Keratinocyte (primary cell): ENCODE data around the gene ATG9A. TPM values are rescaled to one million over a fixed set of nuclear protein-coding genes. Genes with fewer than 3 reads are reported as not detected.

ENCODE experiments used
- DNase-seq: peaks from one replicate; pipeline ENCODE4 v3.0.0-alpha.2; 2011; ENCODE audit warnings: low read depth, missing footprints, low spot score
- FAIRE-seq: peaks from 2 replicates; lab custom pipeline; 2011; peaks lifted over from hg19 to GRCh38; lab: Jason Lieb, UNC
- H2AFZ ChIP-seq: 2 replicates; pipeline ENCODE4 v1.6.0; 2012; ENCODE audit warnings: low read length, control low read depth, inconsistent platforms; ENCODE audit not compliant: control insufficient read depth
- H3K27ac ChIP-seq: 2 replicates; pipeline ENCODE4 v1.5.1; 2011; ENCODE audit warnings: low read length; ENCODE audit not compliant: control insufficient read depth, insufficient read depth
- H3K27me3 ChIP-seq: 3 replicates; pipeline ENCODE4 v1.6.0; 2011; ENCODE audit warnings: low read length; ENCODE audit not compliant: control insufficient read depth, insufficient read depth; ENCODE audit errors: extremely low read depth
- H3K36me3 ChIP-seq, 2 experiments: 2 replicates in 1 of 2; 3 replicates in 1 of 2; pipeline ENCODE4 v1.5.1; 2011; ENCODE audit warnings: low read length in 2 of 2, mild to moderate bottlenecking in 1 of 2; ENCODE audit not compliant: control insufficient read depth in 2 of 2, insufficient read depth in 2 of 2; ENCODE audit errors: extremely low read depth in 1 of 2
- H3K4me1 ChIP-seq: 3 replicates; pipeline ENCODE4 v1.5.1; 2011; ENCODE audit warnings: low read length; ENCODE audit not compliant: control insufficient read depth, insufficient read depth; ENCODE audit errors: extremely low read depth
- H3K4me2 ChIP-seq: 3 replicates; pipeline ENCODE4 v1.6.0; 2011; ENCODE audit warnings: low read depth, low read length; ENCODE audit not compliant: control insufficient read depth, insufficient read depth; ENCODE audit errors: extremely low read depth
- H3K4me3 ChIP-seq, 3 experiments: fragments of 200-600 bp in 1 of 3; sonication (generic) in 1 of 3; 2 replicates in 2 of 3; 3 replicates in 1 of 3; pipeline ENCODE4 v1.5.1; 2011 to 2016; ENCODE audit warnings: low read length in 3 of 3, mild to moderate bottlenecking in 3 of 3, control low read depth in 2 of 3, inconsistent platforms in 1 of 3, low read depth in 1 of 3, mixed read lengths in 1 of 3, mixed run types in 1 of 3, moderate library complexity in 1 of 3; ENCODE audit not compliant: control insufficient read depth in 2 of 3, insufficient read depth in 2 of 3; ENCODE audit errors: extremely low read depth in 1 of 3
- H3K79me2 ChIP-seq: 2 replicates; pipeline ENCODE4 v1.6.0; 2012; ENCODE audit warnings: low read length; ENCODE audit not compliant: control insufficient read depth, insufficient read depth
- H3K9ac ChIP-seq: 3 replicates; pipeline ENCODE4 v1.6.0; 2011; ENCODE audit warnings: low read length; ENCODE audit not compliant: control insufficient read depth, insufficient read depth; ENCODE audit errors: extremely low read depth
- H3K9me1 ChIP-seq: 3 replicates; pipeline ENCODE4 v1.6.0; 2011; ENCODE audit warnings: low read length; ENCODE audit not compliant: control insufficient read depth, insufficient read depth; ENCODE audit errors: extremely low read depth
- H3K9me3 ChIP-seq: 2 replicates; pipeline ENCODE4 v1.5.1; 2012; ENCODE audit warnings: low read depth, low read length; ENCODE audit not compliant: control insufficient read depth
- H4K20me1 ChIP-seq: 3 replicates; pipeline ENCODE4 v1.6.0; 2011; ENCODE audit warnings: low read length; ENCODE audit not compliant: control insufficient read depth, insufficient read depth; ENCODE audit errors: extremely low read depth
- CTCF ChIP-seq, 3 experiments: IDR thresholded peaks in 1 of 3; conservative IDR thresholded peaks in 1 of 3; optimal IDR thresholded peaks in 1 of 3; 2 replicates in 2 of 3; 3 replicates in 1 of 3; pipeline versions ENCODE3 to v1.5.1; 2011; ENCODE audit warnings: low read length in 3 of 3, mild to moderate bottlenecking in 3 of 3, moderate library complexity in 2 of 3, control low read depth in 1 of 3, inconsistent platforms in 1 of 3; ENCODE audit not compliant: insufficient read depth in 2 of 3; ENCODE audit errors: extremely low read depth in 1 of 3
- EZH2 ChIP-seq: IDR thresholded peaks from one replicate; pipeline ENCODE4 v1.6.1; 2012; ENCODE audit warnings: inconsistent platforms, mild to moderate bottlenecking, low read length, moderate library complexity
- dilution Hi-C: fragments of 300-500 bp; cut with MboI; formaldehyde crosslinking; loops from one replicate; pipeline ENCODE4 v1.7.0; 2020; ENCODE audit warnings: low sequenced_read_pairs; ENCODE audit not compliant: extremely low pct_ligation_motif_present
- polyA plus RNA-seq, 5 experiments: library from polyadenylated mRNA; depleted of rRNA in 3 of 5; stranded (reverse) in 3 of 5; stranded (forward) in 1 of 5; unstranded in 1 of 5; fragments of >200 nt; gene quantifications; 1 replicate in 1 of 5; 2 replicates in 3 of 5; 3 replicates in 1 of 5; pipeline versions ENCODE4 v1.2.1 to v1.2.3, GENCODE V29; 2011 to 2012; ENCODE audit warnings: missing spikeins in 2 of 5, low read depth in 1 of 5, low replicate concordance in 1 of 5

The ATG9A gene
- polyA plus RNA-seq, 1 donor (not counting 4 experiments of a cell fraction or from before 2014, with no cell fraction given): 58.8 TPM

GRCh38 chr2:219268294-219268693 is 38.9 kb upstream of the ATG9A start:
- DNase-seq: no peak
- H3K27me3 ChIP-seq: no peaks in the 10 kb centered on the region
- H2AFZ ChIP-seq: no peak overlapping the region
- H3K4me1 ChIP-seq: peaks cover 17% of the 10 kb centered on the region
- no peaks in the 10 kb centered on the region for H3K9me1 ChIP-seq
- no peaks in the 10 kb centered on the region for H4K20me1 ChIP-seq
- H3K27ac ChIP-seq: no peak overlapping the region
- TF ChIP-seq EZH2: no peak
- TF ChIP-seq CTCF (optimal IDR thresholded peaks at IDR 0.05 in 1 of 3, IDR thresholded peaks at IDR 0.05 in 1 of 3, conservative IDR thresholded peaks at IDR 0.05 in 1 of 3; ENCODE audit: extremely low read depth in 1 of 3, insufficient read depth in 2 of 3, low read length in 3 of 3): no peak
- no peak overlapping the region for H3K4me2 ChIP-seq
- H3K9me3 ChIP-seq: no peaks in the 10 kb centered on the region
- dilution Hi-C loops: no loop called here
- H3K36me3 ChIP-seq: no peaks in the 10 kb centered on the region
- no peak overlapping the region for H3K4me3 ChIP-seq
- no peak overlapping the region for H3K9ac ChIP-seq
- no peak for FAIRE-seq
- no peaks in the 10 kb centered on the region for H3K79me2 ChIP-seq

GRCh38 chr2:219266886-219267285 is 37.5 kb upstream of the ATG9A start:
- H3K9me1 ChIP-seq: no peaks in the 10 kb centered on the region
- no peak overlapping the region for H3K9ac ChIP-seq
- no peak overlapping the region for H3K27ac ChIP-seq
- TF ChIP-seq CTCF (optimal IDR thresholded peaks at IDR 0.05 in 1 of 3, IDR thresholded peaks at IDR 0.05 in 1 of 3, conservative IDR thresholded peaks at IDR 0.05 in 1 of 3; ENCODE audit: extremely low read depth in 1 of 3, insufficient read depth in 2 of 3, low read length in 3 of 3): no peak
- no peak for TF ChIP-seq EZH2
- no peaks in the 10 kb centered on the region for H4K20me1 ChIP-seq
- H3K27me3 ChIP-seq: no peaks in the 10 kb centered on the region
- H3K4me3 ChIP-seq: no peak overlapping the region
- no peaks in the 10 kb centered on the region for H3K9me3 ChIP-seq
- no peak for DNase-seq
- no peak for FAIRE-seq
- dilution Hi-C loops: no loop called here
- no peak overlapping the region for H3K4me2 ChIP-seq
- no peaks in the 10 kb centered on the region for H3K36me3 ChIP-seq
- no peaks in the 10 kb centered on the region for H3K79me2 ChIP-seq
- no peak overlapping the region for H2AFZ ChIP-seq
- peaks cover 13% of the 10 kb centered on the region for H3K4me1 ChIP-seq
